Mammary microvascular endothelial cell (primary cell): ENCODE data around the gene GRAMD4. TPM values are rescaled to one million over a fixed set of nuclear protein-coding genes. Genes with fewer than 3 reads are reported as not detected.

Experiments used
- total RNA-seq: library from RNA; depleted of rRNA; stranded (reverse); fragments of >200 nt; gene quantifications from 2 replicates; pipeline ENCODE4 v1.2.3, GENCODE V29; 2015

GRAMD4 gene, protein sequence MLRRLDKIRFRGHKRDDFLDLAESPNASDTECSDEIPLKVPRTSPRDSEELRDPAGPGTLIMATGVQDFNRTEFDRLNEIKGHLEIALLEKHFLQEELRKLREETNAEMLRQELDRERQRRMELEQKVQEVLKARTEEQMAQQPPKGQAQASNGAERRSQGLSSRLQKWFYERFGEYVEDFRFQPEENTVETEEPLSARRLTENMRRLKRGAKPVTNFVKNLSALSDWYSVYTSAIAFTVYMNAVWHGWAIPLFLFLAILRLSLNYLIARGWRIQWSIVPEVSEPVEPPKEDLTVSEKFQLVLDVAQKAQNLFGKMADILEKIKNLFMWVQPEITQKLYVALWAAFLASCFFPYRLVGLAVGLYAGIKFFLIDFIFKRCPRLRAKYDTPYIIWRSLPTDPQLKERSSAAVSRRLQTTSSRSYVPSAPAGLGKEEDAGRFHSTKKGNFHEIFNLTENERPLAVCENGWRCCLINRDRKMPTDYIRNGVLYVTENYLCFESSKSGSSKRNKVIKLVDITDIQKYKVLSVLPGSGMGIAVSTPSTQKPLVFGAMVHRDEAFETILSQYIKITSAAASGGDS
- total RNA-seq = 8.9 and 9.0 TPM in 2 replicates

DNA sequence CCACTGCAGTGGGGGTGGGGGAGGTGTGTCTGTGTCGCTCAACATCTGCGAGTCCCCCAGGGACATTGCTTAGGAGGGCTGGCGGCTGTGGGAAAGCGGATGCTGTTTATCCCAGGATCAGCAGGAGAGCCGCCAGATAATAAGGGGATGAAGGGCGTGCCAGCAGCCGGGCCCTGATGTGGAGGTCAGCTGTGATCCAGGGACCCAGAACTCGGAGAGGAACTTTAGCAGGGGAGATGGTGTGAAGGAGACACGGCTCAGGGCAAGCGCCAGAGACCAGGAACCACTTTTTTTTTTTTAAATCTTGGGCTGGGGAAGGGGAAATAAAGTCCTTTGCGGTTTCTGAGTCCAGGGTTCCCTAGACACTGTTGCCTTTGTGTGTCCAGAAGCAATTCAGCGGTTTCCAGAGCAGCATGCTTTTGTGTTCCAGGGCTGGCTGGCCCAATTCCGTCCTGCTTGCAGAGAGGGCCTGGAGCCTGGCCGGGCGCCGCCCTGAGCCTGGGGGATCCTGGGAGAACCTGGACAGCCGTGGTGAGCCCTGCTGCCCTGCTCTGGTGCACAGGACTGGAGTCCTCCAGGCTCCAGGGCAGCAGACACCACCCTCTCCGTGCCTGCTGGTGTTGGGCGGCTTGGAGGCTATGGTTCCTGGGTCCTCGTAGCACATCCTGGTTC, at the start of gene GRAMD4:
Gene GRAMD4 (plus strand): TSS at position 557 of the 672 bp plus-strand sequence. CDS start 6,414 bp downstream, outside the sequence.

Other genes starting within 250 kb of the GRAMD4 start
- 2.9 and 5.7 TPM in 2 replicates for gene CELSR1, start 82.8 kb upstream of the GRAMD4 start, total RNA-seq
- 49.2 and 59.3 TPM in 2 replicates for gene CERK, start 117.9 kb downstream of the GRAMD4 start, total RNA-seq
- gene TBC1D22A, start 142.3 kb downstream of the GRAMD4 start, total RNA-seq = 16.9 and 20.2 TPM in 2 replicates